ENCODE results near the gene NFE2L1. TPM values are rescaled to one million over a fixed set of nuclear protein-coding genes. Genes with fewer than 3 reads are reported as not detected.
A peak's percentile ranks its signal among the peaks of the same experiment; 100 is the strongest.

NFE2L1 gene
- total and polyA plus RNA-seq, 9 of the 15 experiments (the other 6 are each of a cell fraction or from before 2014, with no cell fraction given) = 2.0 to 68.6 (median 39.7) TPM

GRCh38 chr17:48037838-48038323 is 10.3 kb upstream of the NFE2L1 start:
- in situ Hi-C loops (cut with MboI) (loop anchor here (10.0 kb wide), 1 partner anchor 587 kb away; the partner anchor contains the start of gene HOXB9), intact Hi-C loops (cut with micrococcal nuclease) (no loop called here)
- WGBS (ENCODE audit: insufficient coverage, low coverage, missing lambda C conversion rate) = 69% methylated on average over 6 of the region's 19 CpGs
- no peaks in the 10 kb centered on the region for H3K9me3 ChIP-seq (replicated peaks; ENCODE audit: control insufficient read depth, insufficient read depth, low read depth, low read length)
- H3K4me3 ChIP-seq = no peak overlapping the region
- TF ChIP-seq HIVEP1 (CRISPR knock-in tag; IDR thresholded peaks at IDR 0.05) (no peak), ZNF707 (CRISPR knock-in tag; conservative IDR thresholded peaks at IDR 0.05) (no peak), CHD2 (IDR thresholded peaks at IDR 0.05; ENCODE audit: low read depth, low read length) (no peak), MBD1 (CRISPR knock-in tag; IDR thresholded peaks at IDR 0.05) (no peak)
- TF ChIP-seq, protein P1, sequence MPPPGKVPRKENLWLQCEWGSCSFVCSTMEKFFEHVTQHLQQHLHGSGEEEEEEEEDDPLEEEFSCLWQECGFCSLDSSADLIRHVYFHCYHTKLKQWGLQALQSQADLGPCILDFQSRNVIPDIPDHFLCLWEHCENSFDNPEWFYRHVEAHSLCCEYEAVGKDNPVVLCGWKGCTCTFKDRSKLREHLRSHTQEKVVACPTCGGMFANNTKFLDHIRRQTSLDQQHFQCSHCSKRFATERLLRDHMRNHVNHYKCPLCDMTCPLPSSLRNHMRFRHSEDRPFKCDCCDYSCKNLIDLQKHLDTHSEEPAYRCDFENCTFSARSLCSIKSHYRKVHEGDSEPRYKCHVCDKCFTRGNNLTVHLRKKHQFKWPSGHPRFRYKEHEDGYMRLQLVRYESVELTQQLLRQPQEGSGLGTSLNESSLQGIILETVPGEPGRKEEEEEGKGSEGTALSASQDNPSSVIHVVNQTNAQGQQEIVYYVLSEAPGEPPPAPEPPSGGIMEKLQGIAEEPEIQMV (tag; conservative IDR thresholded peaks at IDR 0.05; ENCODE audit: low read depth) = no peak
- H3K4me1 ChIP-seq (replicated peaks in 1 of 2; ENCODE audit: control insufficient read depth in 2 of 2, insufficient read depth in 2 of 2, low read length in 2 of 2) = peaks cover 7 to 11% of the 10 kb centered on the region in 2 experiments; a peak in 4 of 5 replicates
- no peak for ATAC-seq
- no TSS peak for BruUV-seq (replicated peaks)
- ChIA-PET POLR2A (interaction anchor here (0.8 to 1.0 kb wide), 2 partner anchors 11 to 19 kb away, joined by 3 to 6 read pairs; partner anchors contain the start of gene NFE2L1), CTCF (ENCODE audit: low intra/inter-chr PET ratio) (interaction anchor here (0.6 kb wide), 1 partner anchor 37 kb away, joined by 3 read pairs; no protein-coding TSS in a partner anchor)
- no peaks in the 10 kb centered on the region for H3K79me2 ChIP-seq (ENCODE audit: control insufficient read depth, insufficient read depth, low read length)
- no peaks in the 10 kb centered on the region for H4K20me1 ChIP-seq (replicated peaks; ENCODE audit: control insufficient read depth, insufficient read depth, low read length)
- no peaks in the 10 kb centered on the region for H3K36me3 ChIP-seq (ENCODE audit: control insufficient read depth, insufficient read depth, low read length)
- DNase-seq (ENCODE audit: extremely low read depth in 1 of 4, low spot score in 3 of 4) = no peak
- no peaks in the 10 kb centered on the region for H3K27me3 ChIP-seq (ENCODE audit: control insufficient read depth in 2 of 2, insufficient read depth in 2 of 2, low read length in 2 of 2)
- no peak overlapping the region for H3K27ac ChIP-seq (ENCODE audit: extremely low read depth, low read depth, low read length)
- no peaks in the 10 kb centered on the region for H3K9me1 ChIP-seq (ENCODE audit: control insufficient read depth, insufficient read depth, low read length)
- no peak overlapping the region for H3K4me2 ChIP-seq (ENCODE audit: insufficient read depth, low read length)
- 0 out of 2 replicates have a peak overlapping the region, but pooled peaks have one; percentile 14 for H2AFZ ChIP-seq (ENCODE audit: low read depth, low read length)
- no peak for FAIRE-seq
- no peak overlapping the region for H3K9ac ChIP-seq (ENCODE audit: insufficient read depth in 1 of 2, low read depth in 2 of 2, low read length in 2 of 2)
